Left ventricle myocardium inferior (tissue), 1 donor: Measurements from ENCODE around the gene PHF3. TPM values are rescaled to one million over a fixed set of nuclear protein-coding genes. Genes with fewer than 3 reads are reported as not detected.

Experiments
- DNase-seq: peaks from one replicate; pipeline ENCODE4 v3.0.0-alpha.2; 2020
- H3K27ac ChIP-seq: fragments of 200-600 bp; replicated peaks from 2 replicates; pipeline ENCODE4 v1.8.0; 2021
- H3K27me3 ChIP-seq: fragments of 200-600 bp; 2 replicates; pipeline ENCODE4 v1.8.0; 2021; ENCODE audit warnings: low read depth
- H3K36me3 ChIP-seq: fragments of 200-600 bp; 2 replicates; pipeline ENCODE4 v1.8.0; 2021
- H3K4me1 ChIP-seq: fragments of 200-600 bp; 2 replicates; pipeline ENCODE4 v1.8.0; 2021
- H3K4me3 ChIP-seq: fragments of 200-600 bp; 2 replicates; pipeline ENCODE4 v1.8.0; 2021; ENCODE audit warnings: mild to moderate bottlenecking, moderate library complexity
- H3K9me3 ChIP-seq: fragments of 200-600 bp; replicated peaks from 2 replicates; pipeline ENCODE4 v1.8.0; 2021
- CTCF ChIP-seq: fragments of 200-600 bp; IDR thresholded peaks from 2 replicates; pipeline ENCODE4 v1.8.0; 2021; ENCODE audit warnings: antibody characterized with exemption, mild to moderate bottlenecking, borderline replicate concordance
- intact Hi-C: fragments of 100-400 bp; cut with micrococcal nuclease; formaldehyde crosslinking; loops from one replicate; pipeline ENCODE4 v1.11.0; 2022
- total RNA-seq: library from RNA; stranded (reverse); fragmentation: NEBNext Ultra II Directional; extraction: Animal tissue kit (Norgen Biotek cat#: 25700); gene quantifications from one replicate; pipeline ENCODE4 v1.2.1, GENCODE V29; 2021
- donor health status: DM: no; HTN: yes; CAD: no; lungs with severe emphysema.

PHF3 gene
- total RNA-seq, 1 donor from 2014 or later: 32.0 TPM

GRCh38 chr6:63674635-63675034 is 39.0 kb downstream of the PHF3 start:
- no peaks in the 10 kb centered on the region for H3K9me3 ChIP-seq
- peaks cover 63% of the 10 kb centered on the region for H3K4me1 ChIP-seq
- DNase-seq: no peak
- no peak for TF ChIP-seq CTCF
- intact Hi-C loops: no loop called here
- H3K27me3 ChIP-seq: no peaks in the 10 kb centered on the region
- H3K4me3 ChIP-seq: no peak overlapping the region
- H3K27ac ChIP-seq: no peak overlapping the region
- H3K36me3 ChIP-seq: no peaks in the 10 kb centered on the region

GRCh38 chr6:63675138-63675537 is 39.5 kb downstream of the PHF3 start:
- DNase-seq: no peak
- intact Hi-C loops: no loop called here
- no peaks in the 10 kb centered on the region for H3K27me3 ChIP-seq
- H3K27ac ChIP-seq: no peak overlapping the region
- H3K4me3 ChIP-seq: no peak overlapping the region
- no peaks in the 10 kb centered on the region for H3K9me3 ChIP-seq
- H3K36me3 ChIP-seq: no peaks in the 10 kb centered on the region
- H3K4me1 ChIP-seq: peaks cover 63% of the 10 kb centered on the region
- no peak for TF ChIP-seq CTCF

GRCh38 chr6:63676412-63677114 is 41.0 kb downstream of the PHF3 start:
- intact Hi-C loops: no loop called here
- DNase-seq: no peak
- no peak for TF ChIP-seq CTCF
- Histone ChIP-seq H3K27me3 (no peaks in the 10 kb centered on the region), H3K4me3 (no peak overlapping the region), H3K27ac (no peak overlapping the region), H3K36me3 (peaks cover 6% of the 10 kb centered on the region), H3K9me3 (no peaks in the 10 kb centered on the region), H3K4me1 (peaks cover 75% of the 10 kb centered on the region)

GRCh38 chr6:63677282-63677681 is 41.7 kb downstream of the PHF3 start:
- H3K27ac ChIP-seq: no peak overlapping the region
- H3K27me3 ChIP-seq: no peaks in the 10 kb centered on the region
- H3K4me1 ChIP-seq: peaks cover 79% of the 10 kb centered on the region
- intact Hi-C loops: no loop called here
- no peak for TF ChIP-seq CTCF
- no peak overlapping the region for H3K4me3 ChIP-seq
- H3K36me3 ChIP-seq: peaks cover 6% of the 10 kb centered on the region
- no peak for DNase-seq
- H3K9me3 ChIP-seq: no peaks in the 10 kb centered on the region

GRCh38 chr6:63683071-63683603 is 47.5 kb downstream of the PHF3 start:
- intact Hi-C loops: no loop called here

More at GRCh38 chr6:63683071-63683603, 47.5 kb downstream of the PHF3 start:
- no peak for DNase-seq
- H3K4me1 ChIP-seq: peaks cover 34% of the 10 kb centered on the region
- no peak overlapping the region for H3K27ac ChIP-seq
- peaks cover 29% of the 10 kb centered on the region for H3K36me3 ChIP-seq
- TF ChIP-seq CTCF: no peak
- H3K27me3 ChIP-seq: no peaks in the 10 kb centered on the region
- H3K4me3 ChIP-seq: no peak overlapping the region
- H3K9me3 ChIP-seq: no peaks in the 10 kb centered on the region
